K562 (cell line): ENCODE results near the gene FES. TPM values are rescaled to one million over a fixed set of nuclear protein-coding genes. Genes with fewer than 3 reads are reported as not detected.

ENCODE experiments used
- CHD1 ChIP-seq: fragments of 200-600 bp; sonication (generic); IDR thresholded peaks from one replicate; pipeline ENCODE4 v1.6.1; 2012; ENCODE audit warnings: mild to moderate bottlenecking, moderate library complexity, low read length, inconsistent platforms
- ELF2 ChIP-seq: fragments of 250-450 bp; sonication (Bioruptor Pico); IDR thresholded peaks from 2 replicates; pipeline ENCODE4 v1.5.0; 2021; ENCODE audit warnings: mild to moderate bottlenecking
- FOXA1 ChIP-seq: fragments of 450-650 bp; IDR thresholded peaks from 2 replicates; pipeline ENCODE4 v1.6.1; 2016; ENCODE audit warnings: mild to moderate bottlenecking, borderline replicate concordance
- FOXK2 ChIP-seq, 2 experiments: fragments of 450-650 bp; IDR thresholded peaks in 1 of 2; conservative IDR thresholded peaks in 1 of 2; 2 replicates each; pipeline ENCODE4 v1.6.1; 2016; ENCODE audit warnings: low read depth in 2 of 2, mild to moderate bottlenecking in 1 of 2
- FOXP4 ChIP-seq: sonication (generic); formaldehyde crosslinking; IDR thresholded peaks from 2 replicates; pipeline ENCODE4 v1.8.0; 2022; ENCODE audit warnings: mild to moderate bottlenecking, missing genetic modification reagents, borderline replicate concordance
- FUS ChIP-seq: fragments of 200-400 bp; formaldehyde crosslinking; optimal IDR thresholded peaks from 2 replicates; pipeline ENCODE3; 2017; ENCODE audit warnings: low read depth, low read length
- GATAD2A ChIP-seq: fragments of 450-650 bp; IDR thresholded peaks from 2 replicates; pipeline ENCODE4 v1.6.1; 2017
- GTF2E2 ChIP-seq: fragments of 200-800 bp; sonication (Bioruptor generic); IDR thresholded peaks from 2 replicates; pipeline ENCODE4 v1.6.1; 2016; ENCODE audit warnings: missing genetic modification characterization, missing compliant biosample characterization
- HDAC1 ChIP-seq, 2 experiments: fragments of 450-650 bp; IDR thresholded peaks; 2 replicates each; pipeline ENCODE4 v1.6.1; 2016 to 2017; ENCODE audit warnings: inconsistent platforms in 1 of 2, mild to moderate bottlenecking in 1 of 2, moderate library complexity in 1 of 2
- HDAC3 ChIP-seq: fragments of 450-650 bp; IDR thresholded peaks from 2 replicates; pipeline ENCODE4 v1.6.1; 2018; ENCODE audit warnings: borderline replicate concordance, mild to moderate bottlenecking, moderate library complexity; ENCODE audit not compliant: partially characterized antibody
- KLF6 ChIP-seq: fragments of 250-450 bp; sonication (Bioruptor Pico); IDR thresholded peaks from 2 replicates; pipeline ENCODE4 v1.4.0; 2020; ENCODE audit warnings: mild to moderate bottlenecking, moderate library complexity, borderline replicate concordance
- NR2C1 ChIP-seq, 2 experiments: fragments of 450-650 bp; IDR thresholded peaks; 2 replicates each; pipeline ENCODE4 v1.6.1; 2017; ENCODE audit warnings: mild to moderate bottlenecking in 2 of 2, antibody characterized with exemption in 1 of 2, inconsistent platforms in 1 of 2, missing compliant biosample characterization in 1 of 2, missing genetic modification characterization in 1 of 2
- PCBP2 ChIP-seq: fragments of 200-400 bp; formaldehyde crosslinking; IDR thresholded peaks from 2 replicates; pipeline ENCODE4 v1.6.1; 2018; ENCODE audit warnings: low read length, low read depth, mild to moderate bottlenecking, moderate library complexity; ENCODE audit not compliant: poor library complexity, severe bottlenecking
- POLR2AphosphoS2 ChIP-seq: IDR thresholded peaks from 2 replicates; pipeline ENCODE4 v1.6.1; 2012; ENCODE audit warnings: low read length, improper control_type of control experiment
- PTTG1 ChIP-seq: fragments of 450-650 bp; IDR thresholded peaks from 2 replicates; pipeline ENCODE4 v1.6.1; 2016; ENCODE audit warnings: low read depth, mild to moderate bottlenecking, missing genetic modification characterization, missing compliant biosample characterization
- SAFB ChIP-seq: fragments of 200-400 bp; formaldehyde crosslinking; IDR thresholded peaks from 2 replicates; pipeline ENCODE4 v1.6.1; 2017; ENCODE audit warnings: low read depth, low read length, borderline replicate concordance
- SAP30 ChIP-seq: fragments of 200-600 bp; sonication (generic); IDR thresholded peaks from 2 replicates; pipeline ENCODE4 v1.6.1; 2012; ENCODE audit warnings: borderline replicate concordance, low read depth, mild to moderate bottlenecking, moderate library complexity, low read length, control low read depth, inconsistent platforms; ENCODE audit not compliant: insufficient read depth, poor library complexity, severe bottlenecking
- SPI1 ChIP-seq: IDR thresholded peaks from 2 replicates; pipeline ENCODE4 v1.6.1; 2011; ENCODE audit warnings: low read depth, low read length, control low read depth, borderline replicate concordance
- ZBTB26 ChIP-seq: fragments of 450-650 bp; formaldehyde crosslinking; IDR thresholded peaks from 2 replicates; pipeline ENCODE4 v1.4.0; 2022; ENCODE audit warnings: missing genetic modification characterization
- ZNF146 ChIP-seq: IDR thresholded peaks from one replicate; pipeline ENCODE4 v1.6.1; 2018; ENCODE audit warnings: missing compliant biosample characterization; ENCODE audit not compliant: unreplicated experiment
- ZNF212 ChIP-seq: fragments of 450-650 bp; formaldehyde crosslinking; IDR thresholded peaks from 2 replicates; pipeline ENCODE4 v1.4.0; 2020; ENCODE audit warnings: mild to moderate bottlenecking
- ZNF395 ChIP-seq: fragments of 200-800 bp; sonication (Bioruptor generic); IDR thresholded peaks from 2 replicates; pipeline ENCODE4 v1.6.1; 2017; ENCODE audit warnings: missing genetic modification characterization, missing compliant biosample characterization
- polyA plus RNA-seq, 8 experiments: library from polyadenylated mRNA; depleted of rRNA in 4 of 8; stranded (reverse) in 5 of 8; unstranded in 3 of 8; fragments of >200 nt; fragmentation: Nextera tagmentation in 2 of 8; fragmentation: Illumina TruSeq in 1 of 8; extraction: Ambion mirVana in 2 of 8; extraction: Trizol in 1 of 8; gene quantifications; 2 replicates each; pipeline versions ENCODE4 v1.2.1 to v1.2.3, GENCODE V29; 2011 to 2014; ENCODE audit warnings: inconsistent platforms in 1 of 8, missing spikeins in 1 of 8
- total RNA-seq, 7 experiments: library from RNA; depleted of rRNA in 6 of 7; stranded (reverse); fragments of >200 nt in 6 of 7; fragmentation: Illumina TruSeq in 2 of 7; extraction: Trizol in 2 of 7; gene quantifications; 2 replicates each; pipeline versions ENCODE4 v1.2.1 to v1.2.3, GENCODE V29; 2011 to 2021; ENCODE audit warnings: low replicate concordance in 1 of 7
- TF ChIP-seq, protein P1 (sequence below): sonication (generic); formaldehyde crosslinking; IDR thresholded peaks from 2 replicates; pipeline ENCODE4 v1.8.0; 2022; ENCODE audit warnings: mild to moderate bottlenecking, missing genetic modification reagents

FES gene
- total and polyA plus RNA-seq, 9 of the 15 experiments (the other 6 are each of a cell fraction or from before 2014, with no cell fraction given): 0.38 to 2.6 (median 0.82) TPM

GRCh38 chr15:90872486-90873184 is 11.7 kb upstream of the FES start (continued):
- TF ChIP-seq SAP30: peak; percentile 69
- peak; percentile 72; the same call in 1 of the 2 replicates for TF ChIP-seq SPI1
- TF ChIP-seq POLR2AphosphoS2: no peak
- TF ChIP-seq ZBTB26 (CRISPR knock-in tag): no peak
- TF ChIP-seq, protein P1, sequence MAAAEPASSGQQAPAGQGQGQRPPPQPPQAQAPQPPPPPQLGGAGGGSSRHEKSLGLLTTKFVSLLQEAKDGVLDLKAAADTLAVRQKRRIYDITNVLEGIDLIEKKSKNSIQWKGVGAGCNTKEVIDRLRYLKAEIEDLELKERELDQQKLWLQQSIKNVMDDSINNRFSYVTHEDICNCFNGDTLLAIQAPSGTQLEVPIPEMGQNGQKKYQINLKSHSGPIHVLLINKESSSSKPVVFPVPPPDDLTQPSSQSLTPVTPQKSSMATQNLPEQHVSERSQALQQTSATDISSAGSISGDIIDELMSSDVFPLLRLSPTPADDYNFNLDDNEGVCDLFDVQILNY (CRISPR knock-in tag): no peak
- TF ChIP-seq HDAC1 (IDR thresholded peaks at IDR 0.05): no peak; a peak in 1 of 4 replicates
- no peak for TF ChIP-seq CHD1
- TF ChIP-seq FOXA1: no peak
- no peak for TF ChIP-seq ELF2 (CRISPR knock-in tag)
- no peak for TF ChIP-seq FUS
- TF ChIP-seq HDAC3: no peak
- no peak for TF ChIP-seq ZNF146
- TF ChIP-seq GTF2E2: no peak
- TF ChIP-seq NR2C1 (IDR thresholded peaks at IDR 0.05): no peak
- TF ChIP-seq NR2C1 (tag; IDR thresholded peaks at IDR 0.05): no peak
- no peak for TF ChIP-seq KLF6 (CRISPR knock-in tag)
- no peak for TF ChIP-seq GATAD2A
- TF ChIP-seq SAFB: no peak
- TF ChIP-seq FOXK2 (conservative IDR thresholded peaks at IDR 0.05 in 1 of 2, IDR thresholded peaks at IDR 0.05 in 1 of 2; ENCODE audit: low read depth in 2 of 2): no peak
- no peak for TF ChIP-seq ZNF395 (CRISPR knock-in tag)
- TF ChIP-seq PCBP2: no peak
- TF ChIP-seq FOXP4 (CRISPR knock-in tag): no peak
- TF ChIP-seq PTTG1: no peak
- no peak for TF ChIP-seq ZNF212 (CRISPR knock-in tag)
